Stimulated activated CD8-positive, alpha-beta memory T cell treated with anti-CD3 and anti-CD28 coated beads, Interleukin-4, amount 100 ng/mL, for 24 hours (primary cell): ENCODE results near the gene BABAM2.
"Not testable (repeated sequence)": the region's sequence is repeated elsewhere in the genome, so short reads cannot be mapped to it uniquely, and the experiment has no call there.

Experiments used
- DNase-seq: peaks from one replicate; pipeline ENCODE4 v3.0.0-alpha.2; 2020; ENCODE audit warnings: low read depth

The BABAM2 gene

GRCh38 chr2:27881815-27882583, 8.5 kb upstream of the BABAM2 start:
- DNase-seq = not testable (repeated sequence)

GRCh38 chr2:27882584-27882922, 8.0 kb upstream of the BABAM2 start:
- not testable (repeated sequence) for DNase-seq

GRCh38 chr2:27884601-27885000, 5.9 kb upstream of the BABAM2 start:
- no peak for DNase-seq

GRCh38 chr2:27885234-27885633, 5.3 kb upstream of the BABAM2 start:
- DNase-seq = no peak

GRCh38 chr2:27885661-27886060, 4.9 kb upstream of the BABAM2 start:
- no peak for DNase-seq

GRCh38 chr2:27886322-27886721, 4.2 kb upstream of the BABAM2 start:
- DNase-seq = no peak

- no peak for DNase-seq
These were observed 3.4 kb upstream of the BABAM2 start for GRCh38 chr2:27887111-27887510.

GRCh38 chr2:27887830-27888229, 2.7 kb upstream of the BABAM2 start:
- no peak for DNase-seq

- no peak for DNase-seq
These were observed 1.7 kb upstream of the BABAM2 start for GRCh38 chr2:27888790-27889189.

- DNase-seq = no peak
These were observed 769 bp upstream of the BABAM2 start for GRCh38 chr2:27889774-27890145.

GRCh38 chr2:27890924-27891672, 569 bp downstream of the BABAM2 start:
- DNase-seq = peak; percentile 82

- no peak for DNase-seq
These were observed 1.2 kb downstream of the BABAM2 start for GRCh38 chr2:27891673-27892105.

- no peak for DNase-seq
These were observed 2.5 kb downstream of the BABAM2 start for GRCh38 chr2:27893006-27893405.

- DNase-seq = no peak
These were observed 7.2 kb downstream of the BABAM2 start for GRCh38 chr2:27897717-27898116.

GRCh38 chr2:27901234-27901633, 10.7 kb downstream of the BABAM2 start:
- no peak for DNase-seq

- DNase-seq = no peak
These were observed 11.6 kb downstream of the BABAM2 start for GRCh38 chr2:27902098-27902497.

- DNase-seq = no peak
These were observed 12.5 kb downstream of the BABAM2 start for GRCh38 chr2:27903018-27903417.

GRCh38 chr2:27903649-27904404, 13.3 kb downstream of the BABAM2 start:
- DNase-seq = no peak

GRCh38 chr2:27904405-27904665, 13.8 kb downstream of the BABAM2 start:
- no peak for DNase-seq

- no peak for DNase-seq
These were observed 15.5 kb downstream of the BABAM2 start for GRCh38 chr2:27906074-27906473.

GRCh38 chr2:27907547-27907946, 17.0 kb downstream of the BABAM2 start:
- no peak for DNase-seq

- DNase-seq = no peak
These were observed 19.4 kb downstream of the BABAM2 start for GRCh38 chr2:27909901-27910300.
